GM21381 (cell line): ENCODE measurements around the gene NMD3.

Experiments used
- ATAC-seq: cut with Tn5 transposase; IDR thresholded peaks from one replicate; pipeline ENCODE4 v1.9.1; 2021; ENCODE audit warnings: mild to moderate bottlenecking, moderate library complexity; ENCODE audit not compliant: unreplicated experiment

NMD3 gene

DNA sequence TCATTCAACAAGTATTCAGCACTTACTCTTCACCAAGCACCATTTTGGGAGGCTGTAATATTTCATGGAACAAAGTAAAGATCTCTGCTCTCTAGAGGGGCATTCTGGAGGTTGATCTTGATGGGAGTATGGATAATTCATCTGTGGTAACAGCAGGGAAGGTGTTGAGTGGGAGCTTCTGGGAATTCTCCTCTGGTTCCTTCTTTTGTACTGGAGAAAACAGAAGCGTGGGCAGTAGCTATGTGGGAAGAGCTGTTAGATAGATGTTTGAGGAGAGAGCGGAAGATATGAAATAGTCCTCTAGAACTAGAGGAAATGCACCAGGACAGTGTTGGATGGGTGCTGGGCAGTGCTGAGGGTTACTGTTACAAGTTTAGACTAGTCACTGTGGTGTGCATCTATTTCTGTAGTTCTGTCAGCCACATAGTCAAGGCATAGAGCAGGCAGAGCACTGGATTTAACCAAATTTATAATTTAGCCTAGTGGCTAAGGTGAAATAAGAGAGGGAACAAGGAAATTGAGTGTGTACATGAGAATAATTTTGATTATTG lies 9.6 kb downstream of the NMD3 start:
- ATAC-seq, result no peak

DNA sequence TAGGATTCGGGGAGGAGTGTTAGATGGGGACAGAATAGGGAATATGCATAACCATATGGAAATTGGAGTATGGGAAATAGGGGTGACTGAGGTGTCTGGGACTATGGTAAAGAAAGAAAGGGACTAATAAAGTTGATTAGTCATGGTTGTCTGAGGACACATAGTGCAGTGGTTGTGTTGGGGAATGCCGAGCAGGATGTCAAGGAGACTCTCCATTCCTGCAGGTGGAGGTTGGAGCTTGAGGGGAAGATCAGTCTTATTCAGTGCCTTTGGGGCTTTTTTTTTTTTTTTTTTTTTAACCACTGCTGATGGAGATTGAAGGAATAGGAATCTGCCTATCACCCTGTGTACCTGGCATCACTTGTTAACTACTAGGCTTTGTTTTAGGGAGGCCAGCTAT lies 10.8 kb downstream of the NMD3 start:
- ATAC-seq, result no peak

GRCh38 chr3:161233557-161233956 lies 12.4 kb downstream of the NMD3 start:
- no peak for ATAC-seq

DNA sequence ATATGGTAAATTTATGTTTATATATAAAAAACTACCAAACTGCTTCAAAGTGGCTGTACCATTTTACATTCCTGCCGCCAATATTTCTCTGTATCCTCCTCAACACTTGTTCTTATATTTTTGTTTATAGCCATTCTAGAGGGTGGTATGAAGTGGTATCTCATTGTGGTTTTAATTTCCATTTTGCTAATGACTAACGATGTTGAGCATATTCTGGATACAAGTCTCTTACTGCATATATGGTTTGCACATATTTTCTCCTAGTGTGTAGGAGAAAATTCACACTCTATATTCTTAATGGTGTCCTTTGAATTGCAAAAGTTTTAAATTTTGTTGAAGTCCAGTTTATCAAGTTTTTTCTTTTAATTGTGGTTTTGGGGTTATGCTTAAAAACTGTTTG lies 15.1 kb downstream of the NMD3 start:
- ATAC-seq, result no peak

- no peak for ATAC-seq
These were observed 18.6 kb downstream of the NMD3 start for GRCh38 chr3:161239700-161240099.

DNA sequence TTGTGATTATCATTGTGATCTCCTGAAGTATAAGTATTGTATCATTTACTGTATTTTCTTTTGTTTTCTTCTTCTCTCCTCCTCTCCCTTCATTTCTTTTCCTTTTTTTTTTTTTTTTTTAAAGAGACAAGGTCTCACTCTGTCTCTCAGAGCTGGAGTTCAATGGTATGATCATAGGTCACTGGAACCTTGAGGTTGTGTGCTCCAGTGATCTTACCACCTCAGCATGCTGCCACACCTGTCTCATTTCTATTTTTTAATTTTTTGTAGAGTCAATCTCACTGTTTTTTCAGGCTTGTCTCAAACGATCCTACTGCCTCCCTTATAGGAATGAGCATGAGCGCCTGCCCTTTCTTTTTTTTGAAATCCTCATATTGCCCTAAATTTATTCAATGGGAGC lies 23.4 kb downstream of the NMD3 start:
- no peak for ATAC-seq

- ATAC-seq, result no peak
These were observed 25.9 kb downstream of the NMD3 start for GRCh38 chr3:161247049-161247448.

- no peak for ATAC-seq
These were observed 29.0 kb downstream of the NMD3 start for GRCh38 chr3:161250116-161250515.

- no peak for ATAC-seq
These were observed 30.6 kb downstream of the NMD3 start for GRCh38 chr3:161251716-161252115.

DNA sequence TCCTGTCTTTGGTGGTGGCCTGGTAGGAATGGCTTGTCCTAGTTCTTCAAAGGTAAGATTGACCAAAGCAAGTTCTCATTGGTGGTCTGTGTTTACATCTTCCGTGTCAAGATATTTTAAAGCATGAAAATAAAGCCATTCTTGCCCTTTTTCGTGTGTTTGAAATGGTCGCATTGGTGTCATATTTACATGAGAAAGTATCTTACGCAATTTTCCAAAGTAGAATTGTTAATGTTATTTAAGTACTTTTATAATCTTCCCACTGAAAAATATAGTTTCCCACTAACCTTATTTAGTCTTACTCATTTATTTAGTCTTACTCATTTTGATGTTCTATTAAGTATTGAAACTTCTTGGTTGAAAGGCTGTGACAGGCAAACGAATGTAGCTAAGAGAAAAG lies 31.0 kb downstream of the NMD3 start:
- no peak for ATAC-seq

GRCh38 chr3:161253711-161254110 lies 32.6 kb downstream of the NMD3 start:
- no peak for ATAC-seq

GRCh38 chr3:161254861-161255260 lies 33.8 kb downstream of the NMD3 start:
- ATAC-seq, result no peak

DNA sequence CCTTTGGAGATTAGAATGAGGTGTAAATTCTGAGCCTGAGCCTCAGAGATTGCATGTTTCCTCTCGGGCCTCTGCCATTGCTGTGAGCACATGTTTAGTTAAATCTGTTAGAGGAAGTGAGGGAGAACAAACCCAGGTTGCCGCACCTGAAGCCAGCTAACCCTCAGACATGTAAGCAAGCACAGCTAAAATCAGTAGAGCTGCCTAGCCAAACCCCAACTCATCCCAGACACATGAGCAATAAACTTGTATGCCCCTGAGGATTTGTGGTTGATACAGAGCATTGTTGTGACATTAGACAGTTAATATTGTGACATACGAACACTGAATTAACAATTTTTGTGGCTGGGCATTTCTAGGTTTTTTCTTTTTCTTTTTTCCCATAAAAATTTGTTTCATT lies 41.9 kb downstream of the NMD3 start:
- ATAC-seq, result no peak

DNA sequence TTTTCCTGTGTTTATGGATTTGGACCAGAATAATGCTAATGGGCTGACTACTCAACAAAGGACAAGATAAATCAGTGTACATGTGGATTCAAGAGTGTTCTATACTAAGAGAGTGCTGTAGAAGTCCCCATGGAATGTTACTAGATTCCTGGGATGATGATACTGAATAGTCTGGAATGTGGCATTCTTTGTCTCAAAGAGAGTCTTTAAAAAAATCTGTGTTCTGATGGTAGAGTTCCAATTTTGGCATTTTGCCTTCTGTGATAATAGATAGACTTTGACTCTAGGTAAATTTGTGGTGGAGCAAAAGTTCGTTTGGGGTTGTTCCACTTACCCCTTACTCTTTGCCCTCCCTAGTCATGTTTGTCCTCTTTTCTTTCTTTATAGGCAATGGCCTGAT lies 43.7 kb downstream of the NMD3 start:
- no peak for ATAC-seq

GRCh38 chr3:161265916-161266571 lies 44.9 kb downstream of the NMD3 start:
- no peak for ATAC-seq

DNA sequence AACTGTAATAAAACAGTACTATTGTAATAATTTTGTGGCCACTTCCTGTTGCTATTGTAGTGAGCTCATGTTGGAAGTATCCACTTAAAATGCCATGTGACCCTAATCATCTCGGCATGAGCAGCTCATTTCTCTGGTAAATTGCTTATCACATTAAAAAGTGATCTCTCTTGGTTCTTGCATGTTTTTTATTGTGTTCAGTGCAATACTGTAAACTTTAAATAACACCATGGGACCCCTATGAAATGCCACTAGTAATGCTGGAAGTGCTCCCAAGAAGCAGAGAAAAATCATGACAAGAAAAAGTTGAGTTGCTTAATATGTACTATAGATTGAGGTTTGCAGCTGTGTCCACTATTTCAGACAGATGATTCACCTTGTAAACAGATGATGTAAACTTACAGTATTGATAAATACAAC lies 45.6 kb downstream of the NMD3 start:
- no peak for ATAC-seq

DNA sequence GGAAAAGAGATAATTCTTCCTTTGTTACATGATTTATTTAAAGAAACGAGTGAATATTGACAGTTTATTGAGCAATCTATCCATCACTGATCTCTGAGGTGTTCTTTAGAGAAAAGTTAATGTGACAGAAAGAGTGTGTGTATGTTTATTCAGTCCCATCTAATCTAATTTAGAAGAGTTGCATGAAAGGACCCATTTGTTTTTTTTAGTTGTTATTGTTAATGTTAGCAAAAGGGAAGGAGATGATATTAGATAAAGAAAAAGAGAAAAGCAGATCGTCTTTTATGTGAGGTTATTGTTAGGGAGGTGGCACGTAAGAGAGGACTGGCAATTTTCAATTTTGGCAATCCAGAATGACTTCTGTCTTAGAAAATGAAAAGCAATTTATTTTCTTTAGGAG lies 46.5 kb downstream of the NMD3 start:
- ATAC-seq, result no peak

GRCh38 chr3:161268601-161269000 lies 47.5 kb downstream of the NMD3 start:
- no peak for ATAC-seq

GRCh38 chr3:161270991-161271390 lies 49.9 kb downstream of the NMD3 start:
- ATAC-seq, result no peak

- ATAC-seq, result no peak
These were observed 50.5 kb downstream of the NMD3 start for GRCh38 chr3:161271646-161272045.

DNA sequence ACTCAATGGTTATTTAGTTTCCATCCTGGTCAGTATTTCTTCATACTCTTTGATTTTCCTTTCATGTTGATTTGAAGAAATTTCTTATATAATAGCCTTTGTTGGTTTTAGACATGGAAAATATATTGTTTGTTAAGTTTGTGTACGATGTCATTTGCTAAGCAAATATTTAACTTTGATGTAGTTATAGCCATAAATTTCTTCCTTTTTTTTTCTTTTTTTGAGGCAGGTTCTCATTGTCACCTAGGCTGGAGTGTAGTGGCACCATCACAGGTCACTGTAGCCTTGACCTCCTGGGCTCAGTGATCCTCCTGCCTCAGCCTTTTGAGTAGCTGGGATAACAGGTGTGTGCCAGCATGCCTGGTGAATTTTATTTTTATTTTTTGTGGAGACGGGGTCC lies 51.4 kb downstream of the NMD3 start:
- no peak for ATAC-seq

GRCh38 chr3:161273589-161274218 lies 52.6 kb downstream of the NMD3 start:
- no peak for ATAC-seq
